T-helper 9 cell (primary cell): ENCODE results near the gene SYT15B.
"Not testable (repeated sequence)": the region's sequence is repeated elsewhere in the genome, so short reads cannot be mapped to it uniquely, and the experiment has no call there.

Experiments used
- DNase-seq: peaks from one replicate; pipeline ENCODE4 v3.0.0-alpha.2; 2020

SYT15B gene

DNA sequence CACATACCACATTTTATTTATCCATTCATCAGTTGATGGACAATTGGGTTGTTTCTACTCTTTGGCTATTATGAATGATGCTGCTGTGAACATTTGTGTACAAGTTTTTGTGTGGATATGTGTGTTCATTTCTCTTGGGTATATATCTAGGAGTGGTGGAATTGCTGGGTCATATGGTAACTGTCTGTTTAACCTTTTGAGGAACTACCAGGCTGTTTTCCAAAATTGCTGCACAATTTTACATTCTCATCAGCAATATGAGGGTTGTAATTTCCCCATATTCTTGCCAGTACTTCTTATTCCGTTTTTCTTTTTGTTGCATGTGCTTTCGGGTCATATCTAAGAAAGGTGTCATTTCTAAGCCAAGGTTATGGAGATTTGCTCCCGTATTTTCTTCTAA lies 38.3 kb downstream of the SYT15B start:
- not testable (repeated sequence) for DNase-seq

DNA sequence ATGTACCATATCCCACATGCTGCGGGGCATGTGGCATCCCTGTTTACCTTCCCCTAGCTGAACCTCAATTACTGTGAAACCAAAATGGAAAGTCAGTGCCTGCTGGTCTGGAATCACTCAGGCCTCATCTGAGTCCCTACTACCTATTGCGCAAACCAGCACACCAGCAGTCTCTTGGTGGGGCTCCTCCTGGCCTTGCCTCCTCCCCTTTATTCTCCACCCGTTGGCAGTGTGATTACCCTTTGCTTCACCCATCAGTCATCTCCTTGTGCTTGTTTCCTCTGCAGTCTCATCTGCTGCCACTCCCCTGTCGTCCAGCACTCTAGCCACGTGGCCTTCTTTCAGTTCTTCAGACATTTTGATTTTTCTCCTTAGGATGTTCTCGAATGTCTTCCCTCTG lies 39.3 kb downstream of the SYT15B start:
- DNase-seq = not testable (repeated sequence)

DNA sequence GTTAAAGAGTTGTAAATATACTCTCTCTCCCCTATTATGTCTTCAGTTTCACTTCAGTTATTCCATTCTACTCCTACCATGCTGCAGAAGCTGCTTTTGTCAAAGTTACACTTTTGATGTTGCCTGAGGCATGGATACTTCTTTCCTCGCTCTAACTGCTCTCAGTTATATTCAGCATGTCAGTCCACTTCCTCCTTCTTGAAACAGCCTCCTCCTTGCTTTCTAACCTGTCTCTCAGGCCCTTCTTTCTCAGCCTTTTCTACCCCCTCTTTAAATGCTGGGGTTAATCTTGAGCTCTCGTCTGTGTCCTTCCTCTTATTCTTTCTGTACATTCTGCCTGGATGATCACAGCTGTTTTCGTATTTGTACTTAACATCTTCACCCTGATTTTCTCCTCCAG lies 40.0 kb downstream of the SYT15B start:
- not testable (repeated sequence) for DNase-seq

DNA sequence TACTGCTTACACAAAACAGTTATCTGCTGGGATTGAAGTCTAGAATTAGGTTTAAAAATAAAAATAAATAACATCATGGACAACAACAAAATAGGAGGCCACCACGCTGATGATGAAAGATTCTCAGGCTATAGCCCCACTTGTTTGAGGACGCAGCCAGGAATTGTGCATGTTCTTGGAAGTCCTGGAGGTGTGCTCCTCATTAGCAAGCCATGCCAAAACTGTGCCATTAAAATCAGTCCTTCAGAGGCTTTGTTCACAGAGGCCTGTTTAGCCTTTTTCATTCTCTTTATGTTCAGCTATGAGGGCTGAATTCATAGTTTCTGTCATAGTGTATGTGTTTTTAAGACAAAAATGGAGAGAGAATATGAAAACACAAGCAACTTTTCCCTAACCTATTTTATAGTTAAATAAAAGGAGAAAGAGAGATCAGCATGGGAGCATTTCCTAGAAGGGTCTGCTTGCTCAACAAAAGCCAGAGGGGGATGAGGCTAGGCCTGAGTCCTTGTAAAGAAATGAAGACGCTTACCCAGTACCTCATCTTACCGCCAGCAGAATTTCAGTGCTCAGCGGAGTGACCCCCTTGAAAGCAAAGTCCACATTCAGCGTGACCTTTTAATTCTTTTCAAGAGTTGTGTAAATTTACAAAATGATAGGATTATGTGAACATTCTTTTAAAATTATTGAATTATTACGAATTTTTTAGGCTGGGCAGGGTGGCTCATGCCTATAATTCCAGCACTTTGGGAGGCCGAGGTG lies 46.2 kb downstream of the SYT15B start:
- not testable (repeated sequence) for DNase-seq
